GM19043 (cell line): Measurements from ENCODE around the gene PRH2.

ENCODE experiments used
- ATAC-seq: cut with Tn5 transposase; IDR thresholded peaks from one replicate; pipeline ENCODE4 v1.9.1; 2021; ENCODE audit warnings: low read depth; ENCODE audit not compliant: unreplicated experiment

PRH2 gene

DNA sequence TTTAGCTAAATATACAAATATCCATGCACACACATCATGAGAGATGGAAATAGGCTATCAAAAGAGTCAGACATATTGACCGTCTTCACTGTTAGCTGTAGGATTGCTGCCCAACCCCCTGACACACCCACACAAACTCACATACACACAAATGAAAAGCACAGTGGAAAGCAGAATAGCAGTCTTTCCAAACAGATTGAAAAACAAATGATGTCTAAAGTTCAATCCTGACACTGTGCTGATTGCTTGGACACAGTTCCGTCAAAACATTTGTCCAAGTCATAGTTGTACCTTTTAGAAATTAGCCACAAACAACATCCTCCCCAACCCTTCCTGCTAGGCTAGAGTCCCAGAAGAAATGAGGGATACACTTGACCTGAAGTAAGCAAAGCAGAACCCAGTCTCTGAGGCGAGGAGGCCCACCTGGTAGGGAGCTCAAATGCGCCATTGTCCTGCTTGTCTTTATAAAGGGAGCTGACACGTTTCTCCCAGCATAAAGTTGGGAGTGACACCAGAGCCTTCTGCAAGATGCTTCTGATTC lies at the start of gene PRH2:
Gene PRH2 (plus strand): TSS at position 491 of the 541 bp plus-strand sequence. CDS start 38 bp downstream, at position 529.
- no peak for ATAC-seq

DNA sequence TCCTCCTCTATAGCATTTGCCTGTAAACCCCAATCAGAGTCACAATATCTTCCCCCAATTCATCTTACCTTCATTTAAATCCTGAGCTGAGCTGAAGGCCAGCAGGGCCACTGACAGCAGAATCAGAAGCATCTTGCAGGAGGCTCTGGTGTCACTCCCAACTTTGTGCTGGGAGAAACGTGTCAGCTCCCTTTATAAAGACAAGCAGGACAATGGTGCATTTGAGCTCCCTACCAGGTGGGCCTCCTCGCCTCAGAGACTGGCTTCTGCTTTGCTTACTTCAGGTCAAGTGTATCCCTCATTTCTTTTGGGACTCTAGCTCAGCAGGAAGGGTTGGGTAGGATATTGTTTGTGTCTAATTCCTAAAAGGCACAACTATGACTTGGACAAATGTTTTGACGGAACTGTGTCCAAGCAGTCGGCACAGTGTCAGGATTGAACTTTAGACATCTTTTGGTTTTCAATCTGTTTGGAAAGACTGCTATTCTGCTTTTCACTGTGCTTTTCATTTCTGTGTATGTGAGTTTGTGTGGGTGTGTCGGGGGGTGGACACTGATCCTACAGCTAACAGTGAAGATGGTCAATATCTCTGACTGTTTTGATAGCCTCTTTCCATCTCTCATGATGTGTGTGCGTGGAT lies 44.8 kb upstream of the PRH2 start, which contains the start of gene PRH1:
Gene PRH1 (minus strand): TSS at position 170 of the 640 bp plus-strand sequence. CDS start 38 bp downstream, at position 132.
- ATAC-seq: no peak

DNA sequence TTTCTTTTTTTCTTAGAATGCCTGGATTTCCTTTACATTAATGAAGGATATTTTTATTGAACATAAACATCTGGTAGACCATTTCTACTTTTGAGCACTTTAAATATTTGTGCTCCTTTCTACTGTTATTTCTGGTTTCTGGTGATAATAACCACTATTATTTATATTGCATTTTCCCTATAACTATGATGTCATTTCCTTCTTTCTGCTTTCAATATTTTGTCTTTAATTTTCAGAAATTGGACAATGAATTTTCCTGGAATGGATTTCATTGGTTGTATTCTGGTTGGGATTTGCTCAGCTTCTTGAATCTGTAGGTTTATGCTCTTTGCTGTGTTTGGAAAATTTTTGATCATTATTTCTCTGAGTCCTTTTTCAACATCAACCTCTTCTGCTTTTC lies 39.8 kb upstream of the PRH2 start:
- no peak for ATAC-seq

DNA sequence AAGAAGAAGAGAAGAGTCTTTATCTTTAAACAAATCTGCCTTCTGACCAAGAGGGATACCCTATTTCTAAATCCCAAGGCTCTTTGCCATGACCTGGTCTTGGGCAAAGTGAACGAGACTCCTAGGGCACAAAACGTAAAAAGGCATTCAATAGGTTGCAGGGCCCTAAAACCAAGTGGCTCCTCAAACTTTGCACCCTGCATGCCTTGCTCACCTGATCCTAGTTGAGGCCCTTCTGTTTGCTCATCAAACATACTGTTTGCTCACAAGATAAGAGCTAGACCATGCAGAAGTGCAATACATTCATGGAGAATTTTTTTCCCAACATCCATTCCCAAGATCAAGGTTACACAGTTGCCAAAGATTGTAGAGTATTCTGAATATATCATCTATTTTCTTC lies 37.1 kb upstream of the PRH2 start:
- ATAC-seq: no peak

DNA sequence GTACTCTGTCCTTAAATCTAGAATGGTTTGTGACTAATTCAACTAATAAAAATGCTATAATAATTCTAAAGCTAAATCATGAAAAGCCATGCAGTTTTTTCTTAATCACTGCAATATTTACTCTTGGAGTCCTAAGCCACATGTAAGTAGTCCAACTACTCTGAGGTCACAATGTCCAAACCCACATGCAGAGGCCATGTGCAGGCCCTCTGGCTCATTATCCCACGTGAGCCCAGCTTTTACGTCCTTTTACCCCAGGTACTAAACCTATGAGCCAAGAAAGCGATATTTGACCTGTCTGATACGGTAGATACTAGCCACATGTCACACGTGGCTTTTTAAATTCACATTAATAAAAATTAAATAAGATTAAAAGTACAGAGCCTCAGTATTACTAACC lies 32.2 kb upstream of the PRH2 start:
- ATAC-seq: no peak

DNA sequence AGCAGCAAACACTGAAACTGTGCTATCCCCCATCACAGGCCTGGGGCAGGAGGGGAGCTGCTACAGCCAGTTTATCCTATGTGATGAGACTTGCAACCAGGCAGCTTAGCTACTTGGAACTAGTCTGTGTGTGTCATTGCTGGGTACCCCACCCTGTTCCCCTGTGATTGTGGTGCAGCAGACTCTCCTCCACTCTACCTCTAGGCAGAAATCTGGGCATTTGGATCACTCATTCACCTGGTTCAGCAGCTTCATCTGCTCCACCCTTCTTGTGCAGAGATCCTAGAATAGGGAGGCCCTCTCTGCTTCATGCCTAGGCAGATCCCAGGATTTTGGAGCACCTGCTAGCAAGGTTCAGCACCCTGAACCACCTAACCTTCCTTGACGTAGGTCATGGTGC lies 28.5 kb upstream of the PRH2 start:
- ATAC-seq: no peak

DNA sequence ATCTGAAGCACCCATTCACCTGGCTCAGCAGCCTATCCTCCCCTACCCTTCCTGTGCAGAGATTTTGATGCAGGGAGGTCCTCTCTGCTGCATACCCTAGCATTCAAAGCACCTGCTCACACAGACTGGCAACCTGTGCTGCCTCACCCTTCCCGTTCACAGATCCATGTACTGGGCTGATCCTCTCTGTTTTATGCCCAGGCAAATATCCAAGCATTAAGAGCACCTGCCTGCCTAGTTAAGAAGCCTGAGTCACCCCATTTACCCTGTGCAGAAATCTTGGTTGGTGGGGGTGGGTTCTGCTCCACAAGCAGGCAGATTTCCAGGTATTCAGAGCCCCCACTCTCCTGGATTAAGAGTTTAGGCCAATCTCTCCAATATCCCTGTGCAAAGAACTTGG lies 28.1 kb upstream of the PRH2 start:
- ATAC-seq: no peak

DNA sequence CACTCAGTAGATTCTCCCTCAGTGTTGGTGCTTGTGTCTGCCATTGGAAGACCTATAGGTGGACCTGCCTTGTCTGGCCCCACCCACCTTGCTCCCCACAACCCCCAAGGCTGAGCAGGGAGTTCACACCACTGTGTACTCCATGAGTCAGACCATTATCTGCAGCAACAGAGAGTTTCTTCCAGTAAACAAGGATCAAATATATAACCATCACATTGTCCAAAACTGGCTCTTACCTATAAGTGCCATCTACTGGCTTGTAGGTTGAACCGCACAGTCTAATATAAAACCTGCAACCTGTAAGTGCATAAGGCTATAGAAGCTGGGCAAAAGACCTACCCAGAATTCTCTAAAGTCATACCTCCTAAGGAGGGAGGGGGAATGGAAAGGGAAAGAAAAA lies 27.6 kb upstream of the PRH2 start:
- no peak for ATAC-seq

DNA sequence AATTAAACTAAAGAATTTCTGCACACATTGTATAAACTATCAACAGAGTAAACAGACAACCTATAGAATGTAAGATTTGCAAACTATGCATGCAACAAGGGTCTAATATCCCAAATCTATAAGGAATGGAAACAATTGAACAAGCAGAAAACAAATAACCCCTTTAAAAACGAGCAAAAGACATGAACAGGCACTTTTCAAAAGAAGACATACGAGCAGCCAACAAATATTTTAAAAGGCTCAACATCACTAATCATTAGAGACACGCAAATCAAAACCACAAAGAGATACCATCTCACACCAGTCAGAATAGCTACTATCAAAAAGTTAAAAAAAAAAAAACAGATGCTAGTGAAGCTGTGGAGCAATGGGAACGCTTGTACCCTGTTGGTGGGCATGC lies 24.4 kb upstream of the PRH2 start:
- ATAC-seq: no peak

DNA sequence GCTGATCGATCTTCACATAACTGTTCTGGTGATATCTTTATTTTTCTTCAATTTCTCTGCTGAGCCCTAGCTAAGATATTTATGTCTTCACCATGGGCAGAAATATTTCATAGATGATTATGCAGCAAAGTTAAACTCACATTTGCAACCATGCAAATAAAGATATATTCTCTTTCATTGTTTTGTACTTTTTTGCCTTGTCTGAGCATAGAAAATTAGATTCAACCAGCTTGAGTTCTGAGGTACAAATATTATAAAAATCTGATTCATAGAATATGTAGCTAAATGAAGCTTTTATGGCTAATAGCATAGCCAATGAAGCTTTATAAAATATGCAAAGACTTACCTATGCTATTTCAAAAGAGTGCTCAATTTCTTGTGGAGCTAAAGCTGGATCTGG lies 19.6 kb upstream of the PRH2 start, which contains the start of gene TAS2R13:
Gene TAS2R13 (minus strand): TSS at position 101 of the 400 bp plus-strand sequence. CDS start 264 bp downstream, outside the sequence.
- ATAC-seq: no peak

DNA sequence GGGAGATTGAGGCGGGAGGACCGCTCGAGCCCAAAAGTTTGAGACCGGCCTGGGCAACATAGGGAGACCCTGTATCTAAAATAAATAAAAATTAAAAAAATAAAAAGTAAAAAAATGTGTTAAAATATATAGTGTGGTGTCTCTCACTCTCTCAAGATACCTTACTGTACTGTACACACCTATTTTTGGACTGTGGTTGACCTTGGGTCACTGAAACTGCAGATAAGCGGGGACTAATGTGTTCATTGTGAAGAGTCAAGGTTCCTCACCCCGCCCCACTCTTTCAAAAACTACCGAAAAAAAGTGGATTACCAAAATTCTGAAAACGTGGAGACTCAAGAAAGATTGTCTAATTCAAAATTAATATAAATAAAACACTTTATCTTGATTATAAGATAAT lies 18.7 kb upstream of the PRH2 start:
- ATAC-seq: no peak

DNA sequence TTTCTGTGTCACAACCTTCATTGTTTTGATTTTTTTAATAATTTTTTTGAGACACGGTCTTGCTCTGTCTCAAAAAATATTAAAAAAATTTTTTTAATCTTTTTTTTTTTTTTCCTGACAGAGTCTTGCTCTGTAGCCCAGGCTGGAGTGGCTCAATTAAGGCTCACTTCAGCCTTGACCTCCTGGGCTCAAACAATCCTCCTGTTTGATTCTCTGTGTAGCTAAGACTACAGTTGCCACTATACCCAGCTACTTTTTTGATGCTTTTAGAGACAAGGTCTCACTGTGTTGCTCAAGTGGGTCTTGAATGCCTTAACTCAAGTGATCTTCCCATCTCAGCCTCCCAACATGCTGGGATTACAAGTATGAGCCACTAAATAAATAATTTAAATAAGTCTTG lies 9.2 kb upstream of the PRH2 start:
- no peak for ATAC-seq

DNA sequence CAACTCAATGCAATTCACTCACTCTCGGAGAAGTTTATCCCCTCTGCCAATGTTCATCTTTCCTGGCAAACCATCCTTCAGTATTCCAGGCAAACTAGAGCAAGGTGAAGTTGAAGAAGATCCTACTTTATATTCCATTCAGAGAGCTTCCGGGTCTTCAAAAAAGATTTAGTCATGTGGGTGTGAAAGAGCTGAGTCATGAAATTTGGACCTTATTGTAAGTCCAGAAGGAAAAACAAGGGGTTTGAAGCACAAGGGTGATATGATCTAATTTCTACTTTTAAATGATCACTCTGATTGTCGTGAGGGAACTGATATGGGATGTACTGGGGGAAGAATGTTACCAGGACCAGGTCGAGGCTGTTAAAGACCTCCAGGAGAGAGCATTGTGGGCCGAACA lies 2.8 kb upstream of the PRH2 start:
- ATAC-seq: no peak

DNA sequence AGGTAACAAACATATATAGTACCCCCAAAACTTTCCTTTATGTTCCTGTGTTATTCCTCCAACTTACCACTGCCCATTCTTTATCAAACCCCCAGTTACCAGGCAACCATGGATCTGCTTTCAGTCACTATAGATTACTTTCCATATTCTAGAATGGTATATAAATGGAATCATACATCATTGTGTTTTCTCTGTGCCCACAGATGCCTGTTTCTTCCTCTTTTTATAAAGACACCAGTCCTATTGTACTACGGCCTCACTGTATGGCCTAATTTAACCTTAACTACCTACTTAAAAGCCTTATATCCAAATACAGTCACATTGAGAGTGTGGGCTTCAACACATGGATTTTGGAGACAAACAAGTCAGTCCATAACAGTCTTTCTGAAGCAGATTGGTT lies 7.5 kb downstream of the PRH2 start:
- no peak for ATAC-seq

DNA sequence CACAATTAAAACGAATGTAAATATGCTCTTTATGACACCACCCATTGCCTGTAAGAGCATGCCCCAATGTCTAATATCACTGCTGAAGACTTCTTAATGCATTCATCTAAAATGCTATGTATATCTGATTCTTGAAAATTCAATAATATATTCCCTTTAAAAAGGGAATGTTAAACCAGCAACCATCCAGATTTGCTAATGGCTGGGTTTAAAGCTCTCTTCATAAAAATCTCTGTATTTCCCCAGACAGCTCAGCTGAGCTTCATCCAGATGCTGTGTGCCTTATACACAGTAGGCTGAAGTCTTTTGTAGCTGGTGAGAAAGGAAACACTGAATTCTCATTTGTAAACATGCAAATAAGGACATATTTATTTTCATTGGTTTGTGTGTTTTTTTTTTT lies 10.1 kb downstream of the PRH2 start, which contains the start of gene TAS2R14:
Gene TAS2R14 (minus strand): TSS at position 101 of the 400 bp plus-strand sequence. CDS start 56 bp downstream, at position 45.
- ATAC-seq: no peak

DNA sequence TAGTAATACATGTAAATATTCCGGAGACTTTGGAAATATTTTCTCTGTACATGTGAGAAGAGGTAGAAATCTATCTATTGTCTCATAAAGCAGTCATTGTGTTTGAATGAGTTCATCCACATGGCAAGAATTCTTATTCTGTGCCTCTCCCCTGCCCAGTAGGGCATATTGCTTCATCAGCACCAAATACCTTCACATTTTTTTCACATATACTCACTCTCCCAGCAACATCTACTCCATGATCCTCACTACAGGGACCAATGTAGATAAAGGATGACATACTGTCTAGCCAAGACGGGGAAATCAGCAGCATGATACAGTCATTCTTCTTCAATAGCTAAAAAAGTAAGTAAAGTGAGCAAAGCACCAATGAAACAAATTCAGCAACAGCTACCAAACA lies 11.4 kb downstream of the PRH2 start:
- ATAC-seq: no peak

DNA sequence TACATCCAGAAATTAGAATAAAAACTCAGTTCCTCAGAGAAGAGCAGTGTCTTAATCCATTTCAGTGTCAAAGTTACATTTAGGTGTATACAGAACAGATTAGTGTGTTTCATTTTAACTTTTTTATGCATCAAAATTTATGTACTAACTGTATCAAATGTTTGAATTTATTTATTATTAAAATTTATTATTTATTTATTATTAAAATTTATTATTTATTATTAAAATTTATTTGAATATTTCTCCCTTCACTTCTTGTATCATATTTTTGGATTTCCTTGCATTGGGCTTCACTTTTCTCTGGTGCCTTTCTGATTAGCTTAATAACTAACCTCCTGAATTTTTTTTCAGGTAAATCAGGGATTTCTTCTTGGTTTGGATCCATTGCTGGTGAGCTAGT lies 12.3 kb downstream of the PRH2 start:
- ATAC-seq: no peak

DNA sequence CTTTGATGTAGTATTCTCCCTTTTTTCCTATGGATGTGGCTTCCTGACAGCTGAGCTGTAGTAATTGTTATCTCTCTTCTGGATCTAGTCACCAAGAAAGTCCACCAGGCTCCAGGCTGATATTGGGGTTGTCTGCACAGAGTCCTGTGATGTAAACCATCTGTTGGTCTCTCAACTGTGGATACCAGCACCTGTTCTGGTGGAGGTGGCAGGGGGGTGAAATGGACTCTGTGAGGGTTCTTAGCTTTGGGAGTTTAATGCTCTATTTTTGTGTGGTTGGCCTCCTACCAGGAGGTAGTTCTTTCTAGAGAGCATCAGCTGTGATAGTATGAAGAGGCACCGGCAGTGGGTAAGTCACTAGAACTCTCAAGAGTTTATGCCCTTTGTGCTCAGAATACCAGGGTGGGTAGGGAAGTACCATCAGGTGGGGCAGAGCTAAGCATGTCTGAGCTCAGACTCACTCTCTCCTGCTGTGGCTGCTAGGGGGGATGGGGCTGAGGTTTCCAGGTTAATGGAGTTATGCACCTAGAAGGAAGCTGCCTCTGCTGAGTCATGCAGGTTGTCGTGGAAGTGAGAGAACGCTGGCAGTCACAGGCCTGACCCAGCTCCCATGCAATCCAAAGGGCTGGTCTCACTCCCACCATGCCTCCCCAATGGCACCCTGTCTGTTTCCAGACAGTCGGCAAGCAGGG lies 13.0 kb downstream of the PRH2 start:
- ATAC-seq: no peak

DNA sequence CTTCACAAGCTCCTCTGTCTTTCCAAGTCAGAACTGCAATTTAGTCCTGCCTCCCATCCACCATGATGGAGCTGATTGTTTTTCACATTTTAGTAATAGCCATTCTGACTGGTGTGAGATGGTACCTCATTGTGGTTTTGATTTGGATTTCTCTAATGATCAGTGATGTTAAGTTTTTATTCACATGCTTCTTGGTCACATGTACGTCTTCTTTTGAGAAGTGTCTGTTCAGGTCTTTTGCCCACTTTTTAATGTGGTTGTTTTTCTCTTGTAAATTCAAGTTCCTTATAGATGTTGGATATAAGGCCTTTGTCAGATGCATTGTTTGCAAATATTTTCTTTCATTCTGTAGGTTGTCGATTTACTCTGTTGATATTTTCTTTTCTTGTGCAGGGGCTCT lies 14.1 kb downstream of the PRH2 start:
- no peak for ATAC-seq

DNA sequence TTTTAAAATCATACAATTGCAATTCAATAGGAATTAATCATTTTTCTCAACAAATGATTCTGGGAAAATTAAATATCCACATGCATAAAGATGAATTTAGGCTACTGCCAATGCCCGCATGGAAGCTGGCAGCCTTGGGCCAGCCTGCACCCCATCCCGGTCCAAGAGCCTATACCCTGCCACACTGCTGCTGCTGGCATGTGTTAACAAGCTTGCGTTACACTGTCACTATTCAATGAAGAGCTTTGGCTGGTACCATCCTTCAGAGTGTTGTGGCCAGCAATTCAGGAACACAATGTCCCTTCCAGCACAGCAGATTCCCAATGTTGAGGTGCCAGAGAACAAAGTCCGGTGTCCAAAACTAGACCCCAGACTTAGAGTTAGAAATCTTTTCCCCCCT lies 23.6 kb downstream of the PRH2 start:
- no peak for ATAC-seq

DNA sequence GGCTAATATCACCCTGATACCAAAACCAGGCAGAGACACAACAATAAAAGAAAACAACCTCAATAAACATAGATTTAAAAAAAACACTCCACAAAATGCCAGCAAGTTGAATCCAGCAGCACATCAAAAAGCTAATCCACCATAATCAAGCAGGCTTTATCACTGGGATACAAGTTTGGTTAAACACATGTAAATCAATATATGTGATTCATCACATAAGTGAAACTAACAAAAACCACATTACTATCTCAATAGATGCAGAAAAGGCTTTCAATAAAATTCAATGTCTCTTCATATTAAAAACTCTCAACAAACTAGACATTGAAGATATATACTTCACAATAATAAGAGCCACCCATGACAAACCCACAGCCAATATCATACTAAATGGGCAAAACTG lies 27.0 kb downstream of the PRH2 start:
- no peak for ATAC-seq

DNA sequence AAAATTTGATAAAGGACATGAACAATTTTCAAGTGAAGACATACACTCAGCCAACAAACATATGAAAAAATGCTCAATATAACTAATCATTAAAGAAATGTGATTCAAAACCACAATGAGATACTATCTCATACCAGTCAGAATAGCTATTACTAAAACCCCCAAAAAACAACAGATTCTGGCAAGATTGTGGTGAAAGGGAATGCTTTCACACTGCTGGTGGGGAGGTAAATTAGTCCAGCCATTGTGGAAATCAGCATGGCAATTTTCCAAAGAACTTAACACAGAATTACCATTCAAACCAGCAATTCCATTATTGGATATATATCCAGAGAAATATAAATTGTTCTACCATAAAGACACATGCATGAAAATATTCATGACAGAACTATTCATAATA lies 28.7 kb downstream of the PRH2 start:
- ATAC-seq: no peak
